ENCODE results near the gene OR8K3.

Gene OR8K3

GRCh38 chr11:56314844-56315243 is at the start of gene OR8K3:
TSS of gene OR8K3 (plus strand) at chr11:56315144. CDS start at chr11:56318307, 3,163 bp downstream.
- no peak for DNase-seq (ENCODE audit: low read depth in 1 of 2, low spot score in 1 of 2)

- no peak for DNase-seq (ENCODE audit: low read depth in 1 of 2, low spot score in 1 of 2)
These were observed 43.9 kb upstream of the OR8K3 start for GRCh38 chr11:56271092-56271491.

GRCh38 chr11:56273854-56274253 is 41.1 kb upstream of the OR8K3 start, which contains the start of gene OR5T1:
TSS of gene OR5T1 (plus strand) at chr11:56274154. CDS start at chr11:56275639, 1,485 bp downstream.
- DNase-seq (ENCODE audit: low read depth in 1 of 2, low spot score in 1 of 2) = no peak

DNA sequence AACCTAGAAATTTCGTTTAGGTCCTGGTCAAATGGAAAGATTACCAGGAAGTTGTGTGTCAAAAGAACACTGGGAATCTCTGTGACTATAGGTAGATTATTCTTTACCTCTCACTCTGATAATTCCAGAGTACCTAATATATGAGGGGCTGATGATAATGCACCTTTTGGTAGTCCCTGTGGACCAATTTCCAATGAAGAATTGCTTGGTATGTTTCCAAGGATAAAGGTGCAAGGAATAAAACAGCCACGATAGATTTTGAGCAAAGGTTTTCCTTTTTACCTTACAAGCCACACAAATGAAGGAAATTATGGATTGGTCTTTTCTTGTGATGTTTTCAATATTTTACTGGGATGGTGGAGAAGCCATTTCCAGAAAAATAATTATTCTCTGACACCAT is 22.8 kb upstream of the OR8K3 start, which contains the start of gene OR8H1:
Gene OR8H1 (minus strand): TSS at position 101 of the 400 bp plus-strand sequence. CDS start 1,192 bp downstream, outside the sequence.
- DNase-seq (ENCODE audit: low read depth in 1 of 2, low spot score in 1 of 2) = no peak

DNA sequence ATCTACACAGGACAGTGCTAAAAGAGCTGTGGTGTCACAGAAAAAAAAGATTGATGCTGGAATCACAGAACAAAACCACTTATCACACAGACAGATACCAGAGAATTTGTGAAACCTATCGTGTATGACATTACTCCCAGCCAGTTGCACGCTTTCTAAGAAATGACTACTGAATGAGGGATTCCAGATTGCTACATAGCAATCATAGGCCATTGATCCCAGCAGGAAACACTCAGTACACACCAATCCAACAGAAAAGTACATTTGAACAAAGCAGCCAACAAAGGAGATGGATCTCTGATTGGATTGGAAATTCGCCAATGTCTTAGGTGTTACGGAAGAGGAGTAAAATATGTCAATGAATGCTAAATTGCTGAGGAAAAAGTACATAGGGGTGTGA is 18.0 kb upstream of the OR8K3 start:
- DNase-seq (ENCODE audit: low read depth in 1 of 2, low spot score in 1 of 2) = no peak

- DNase-seq (ENCODE audit: low read depth in 1 of 2, low spot score in 1 of 2) = no peak
These were observed 7.1 kb upstream of the OR8K3 start for GRCh38 chr11:56307836-56308235.

DNA sequence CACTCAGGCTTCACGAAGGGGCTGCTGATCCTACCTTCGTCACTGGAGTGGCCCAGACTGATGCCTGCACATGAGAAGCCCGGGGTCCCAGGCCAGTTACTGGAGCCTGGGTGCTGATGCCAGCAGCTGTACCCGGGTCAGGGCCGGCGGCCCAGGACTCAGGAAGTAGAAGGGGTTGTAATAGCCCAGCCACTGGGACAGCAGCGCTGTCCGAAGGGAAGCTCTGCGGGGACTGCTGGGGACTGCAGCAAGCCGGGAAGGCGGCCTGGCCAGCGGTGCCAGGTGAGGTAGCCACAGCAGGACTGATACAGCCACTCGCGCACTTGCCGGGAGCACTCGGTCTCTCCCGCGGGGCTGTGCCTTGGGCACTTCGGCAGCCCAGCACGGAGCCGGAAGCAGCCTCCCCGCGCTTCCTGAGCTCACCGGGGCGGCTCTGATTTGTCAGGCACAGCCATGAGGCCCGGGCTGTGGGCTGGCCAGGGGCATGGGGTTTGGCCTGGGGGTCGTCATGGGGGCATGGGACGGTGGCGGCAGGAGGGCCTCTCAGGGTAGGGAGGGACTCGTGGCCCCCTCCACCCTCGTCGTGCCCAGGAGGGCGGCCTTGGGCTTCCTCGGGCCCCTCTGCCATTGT is 17.0 kb downstream of the OR8K3 start:
- no peak for DNase-seq (ENCODE audit: low read depth in 1 of 2, low spot score in 1 of 2)

DNA sequence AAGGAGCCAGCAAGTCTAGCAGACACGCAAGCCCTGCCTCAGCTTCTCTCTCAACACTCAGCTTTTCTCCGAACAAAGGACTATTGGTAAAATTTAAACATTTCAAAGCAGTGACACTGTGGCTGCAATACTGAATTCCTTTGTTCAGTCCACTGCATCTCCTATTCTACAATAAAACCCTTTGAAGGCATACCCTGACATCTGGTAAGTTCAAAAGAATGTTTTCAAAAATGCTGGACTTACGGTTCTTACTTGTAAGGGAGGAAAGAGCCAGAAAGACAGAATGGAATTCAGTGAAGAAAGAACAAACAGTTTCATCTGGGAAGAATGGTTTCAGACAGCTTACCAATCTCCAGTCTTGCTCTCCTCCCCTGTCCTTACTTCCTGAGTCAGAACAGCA is 18.2 kb downstream of the OR8K3 start:
- DNase-seq (ENCODE audit: low read depth in 1 of 2, low spot score in 1 of 2) = no peak

DNA sequence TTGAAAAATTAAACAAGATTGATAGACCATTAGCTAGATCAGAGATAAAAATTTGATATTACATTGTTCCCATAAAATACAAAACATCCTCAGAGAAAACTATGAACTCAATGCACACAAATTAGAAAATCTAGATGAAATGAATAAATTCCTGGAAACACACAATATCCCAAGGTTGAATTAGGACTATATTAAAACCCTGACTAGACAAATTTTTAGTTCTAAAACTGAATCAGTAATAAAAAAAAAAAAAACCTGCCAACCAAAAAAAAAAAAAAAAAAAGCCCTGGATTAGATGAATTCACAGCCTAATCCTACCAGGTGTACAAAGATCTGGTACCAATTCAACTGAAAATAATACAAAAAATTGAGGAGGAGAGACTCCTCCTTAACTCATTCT is 25.3 kb downstream of the OR8K3 start:
- DNase-seq (ENCODE audit: low read depth in 1 of 2, low spot score in 1 of 2) = no peak

DNA sequence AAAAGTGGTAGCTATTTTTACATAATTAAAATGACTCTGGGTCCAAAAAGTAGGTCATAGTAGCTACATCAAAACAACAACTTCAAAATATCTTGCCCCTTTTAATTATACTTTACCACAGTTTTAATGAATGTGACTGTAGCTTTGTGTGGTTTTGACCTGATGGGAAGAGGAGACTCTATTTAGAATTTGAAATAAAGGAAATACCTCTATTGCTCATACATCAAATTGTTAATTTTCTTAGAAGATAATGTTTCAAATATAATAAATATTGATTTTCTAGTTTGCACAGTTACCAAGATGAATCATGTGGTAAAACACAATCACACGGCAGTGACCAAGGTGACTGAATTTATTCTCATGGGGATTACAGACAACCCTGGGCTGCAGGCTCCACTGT is 30.8 kb downstream of the OR8K3 start, which contains the start of gene OR8K1:
Gene OR8K1 (plus strand): TSS at position 301 of the 400 bp plus-strand sequence. CDS start 0 bp downstream, at position 301.
- DNase-seq (ENCODE audit: low read depth in 1 of 2, low spot score in 1 of 2) = no peak

DNA sequence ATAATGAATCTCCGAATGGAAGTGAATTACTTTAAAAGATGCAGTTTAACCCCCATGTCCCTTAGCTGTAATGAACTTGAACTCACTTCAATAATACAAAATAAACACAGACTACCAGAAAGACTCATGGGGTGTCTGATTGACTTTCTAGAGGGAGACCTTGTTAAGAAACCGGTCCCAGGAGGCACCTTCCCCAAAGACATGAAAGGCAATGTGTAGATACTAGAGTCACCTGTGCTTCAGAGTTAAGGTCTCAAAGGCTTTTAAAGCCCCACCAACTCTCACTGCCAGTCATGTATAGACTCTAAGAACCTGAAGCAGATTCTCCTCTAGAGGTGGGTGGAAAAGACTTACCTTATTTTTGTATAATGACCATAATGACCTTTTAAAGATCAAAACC is 39.0 kb downstream of the OR8K3 start, which contains the start of gene OR8J1:
Gene OR8J1 (plus strand): TSS at position 301 of the 400 bp plus-strand sequence. CDS start 5,956 bp downstream, outside the sequence.
- no peak for DNase-seq (ENCODE audit: low read depth in 1 of 2, low spot score in 1 of 2)

Measured in activated T-helper 1 cell treated with anti-CD3 and anti-CD28 coated beads, Interleukin-2, amount 50 U/mL, for 16 hours (primary cell).